Loucy (cell line): ENCODE results near the gene GPR171.

Source experiments
- H2AFZ ChIP-seq: fragments of 200-600 bp; sonication (generic); 2 replicates; pipeline ENCODE4 v1.6.0; 2016; ENCODE audit warnings: antibody characterized with exemption, mild to moderate bottlenecking, low read length, moderate library complexity
- H3F3A ChIP-seq: fragments of 200-600 bp; 2 replicates; pipeline ENCODE4 v1.6.0; 2016; ENCODE audit warnings: antibody characterized with exemption, low read depth, mild to moderate bottlenecking
- H3K27me3 ChIP-seq: fragments of 200-600 bp; sonication (generic); 2 replicates; pipeline ENCODE4 v1.6.1; 2014; ENCODE audit warnings: low read length, mild to moderate bottlenecking; ENCODE audit not compliant: insufficient read depth, poor library complexity, severe bottlenecking
- H3K36me3 ChIP-seq: fragments of 200-600 bp; sonication (generic); 2 replicates; pipeline ENCODE4 v1.6.1; 2016; ENCODE audit warnings: low read length; ENCODE audit not compliant: insufficient read depth
- H3K4me1 ChIP-seq: fragments of 200-600 bp; sonication (generic); 2 replicates; pipeline ENCODE4 v1.5.1; 2014; ENCODE audit warnings: low read length, mild to moderate bottlenecking; ENCODE audit not compliant: insufficient read depth, poor library complexity, severe bottlenecking
- H3K4me2 ChIP-seq: fragments of 200-600 bp; sonication (generic); 2 replicates; pipeline ENCODE4 v1.6.0; 2014; ENCODE audit warnings: antibody characterized with exemption, low read length, low read depth, mild to moderate bottlenecking; ENCODE audit not compliant: poor library complexity, severe bottlenecking
- H3K4me3 ChIP-seq: fragments of 200-600 bp; sonication (generic); 2 replicates; pipeline ENCODE4 v1.5.1; 2014; ENCODE audit warnings: low read length, mild to moderate bottlenecking, mixed read lengths; ENCODE audit not compliant: poor library complexity, severe bottlenecking
- H3K79me2 ChIP-seq: fragments of 200-600 bp; sonication (generic); 2 replicates; pipeline ENCODE4 v1.6.1; 2014; ENCODE audit warnings: low read length; ENCODE audit not compliant: insufficient read depth
- H3K9ac ChIP-seq: fragments of 200-600 bp; sonication (generic); 2 replicates; pipeline ENCODE4 v1.6.0; 2014; ENCODE audit warnings: mild to moderate bottlenecking, low read depth, low read length, moderate library complexity; ENCODE audit not compliant: poor library complexity, severe bottlenecking
- H3K9me2 ChIP-seq: fragments of 200-600 bp; sonication (generic); replicated peaks from 2 replicates; pipeline ENCODE4 v1.6.1; 2016; ENCODE audit warnings: low read depth, low read length, mixed read lengths
- H3K9me3 ChIP-seq: fragments of 200-600 bp; sonication (generic); 2 replicates; pipeline ENCODE4 v1.6.1; 2014; ENCODE audit warnings: mild to moderate bottlenecking, antibody characterized with exemption, low read length, low read depth; ENCODE audit not compliant: insufficient read depth
- H4K20me1 ChIP-seq: fragments of 200-600 bp; sonication (generic); 2 replicates; pipeline ENCODE4 v1.6.0; 2014; ENCODE audit warnings: antibody characterized with exemption, low read length, mild to moderate bottlenecking; ENCODE audit not compliant: insufficient read depth, poor library complexity, severe bottlenecking
- EZH2phosphoT487 ChIP-seq: fragments of 200-600 bp; IDR thresholded peaks from 2 replicates; pipeline ENCODE4 v1.6.1; 2018; ENCODE audit warnings: antibody characterized with exemption, mild to moderate bottlenecking, moderate library complexity, borderline replicate concordance
- TF ChIP-seq, protein P1 (sequence below): fragments of 200-600 bp; sonication (generic); conservative IDR thresholded peaks from 2 replicates; pipeline ENCODE4 v1.5.1; 2014; ENCODE audit warnings: mild to moderate bottlenecking, antibody characterized with exemption, low read length

Gene GPR171

GRCh38 chr3:151225040-151225975 is 22.3 kb upstream of the GPR171 start:
- Histone ChIP-seq H3F3A (no peaks in the 10 kb centered on the region), H2AFZ (no peak overlapping the region), H3K27me3 (no peaks in the 10 kb centered on the region), H3K4me3 (no peak overlapping the region), H3K9me2 (no peaks in the 10 kb centered on the region), H3K9me3 (no peaks in the 10 kb centered on the region; the same call in 1 of the 2 replicates), H3K36me3 (peaks cover 45% of the 10 kb centered on the region; the same call in 1 of the 2 replicates), H3K4me1 (peaks cover 12% of the 10 kb centered on the region), H3K9ac (no peak overlapping the region), H3K79me2 (no peaks in the 10 kb centered on the region), H3K4me2 (no peak overlapping the region), H4K20me1 (no peaks in the 10 kb centered on the region)
- TF ChIP-seq, protein P1, sequence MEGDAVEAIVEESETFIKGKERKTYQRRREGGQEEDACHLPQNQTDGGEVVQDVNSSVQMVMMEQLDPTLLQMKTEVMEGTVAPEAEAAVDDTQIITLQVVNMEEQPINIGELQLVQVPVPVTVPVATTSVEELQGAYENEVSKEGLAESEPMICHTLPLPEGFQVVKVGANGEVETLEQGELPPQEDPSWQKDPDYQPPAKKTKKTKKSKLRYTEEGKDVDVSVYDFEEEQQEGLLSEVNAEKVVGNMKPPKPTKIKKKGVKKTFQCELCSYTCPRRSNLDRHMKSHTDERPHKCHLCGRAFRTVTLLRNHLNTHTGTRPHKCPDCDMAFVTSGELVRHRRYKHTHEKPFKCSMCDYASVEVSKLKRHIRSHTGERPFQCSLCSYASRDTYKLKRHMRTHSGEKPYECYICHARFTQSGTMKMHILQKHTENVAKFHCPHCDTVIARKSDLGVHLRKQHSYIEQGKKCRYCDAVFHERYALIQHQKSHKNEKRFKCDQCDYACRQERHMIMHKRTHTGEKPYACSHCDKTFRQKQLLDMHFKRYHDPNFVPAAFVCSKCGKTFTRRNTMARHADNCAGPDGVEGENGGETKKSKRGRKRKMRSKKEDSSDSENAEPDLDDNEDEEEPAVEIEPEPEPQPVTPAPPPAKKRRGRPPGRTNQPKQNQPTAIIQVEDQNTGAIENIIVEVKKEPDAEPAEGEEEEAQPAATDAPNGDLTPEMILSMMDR, result no peak
- TF ChIP-seq EZH2phosphoT487, result no peak

GRCh38 chr3:151224268-151224866 is 21.4 kb upstream of the GPR171 start:
- no peaks in the 10 kb centered on the region for H3K79me2 ChIP-seq
- H3F3A ChIP-seq, result no peaks in the 10 kb centered on the region
- no peaks in the 10 kb centered on the region for H3K9me2 ChIP-seq
- no peak overlapping the region for H3K4me3 ChIP-seq
- H2AFZ ChIP-seq, result no peak overlapping the region
- no peaks in the 10 kb centered on the region; the same call in 1 of the 2 replicates for H3K9me3 ChIP-seq
- H3K4me2 ChIP-seq, result no peak overlapping the region
- H3K36me3 ChIP-seq, result peaks cover 49% of the 10 kb centered on the region; the same call in 1 of the 2 replicates
- TF ChIP-seq EZH2phosphoT487, result no peak
- TF ChIP-seq, protein P1, result no peak
- H3K4me1 ChIP-seq, result peaks cover 12% of the 10 kb centered on the region
- H3K9ac ChIP-seq, result no peak overlapping the region
- H3K27me3 ChIP-seq, result no peaks in the 10 kb centered on the region
- H4K20me1 ChIP-seq, result no peaks in the 10 kb centered on the region

DNA sequence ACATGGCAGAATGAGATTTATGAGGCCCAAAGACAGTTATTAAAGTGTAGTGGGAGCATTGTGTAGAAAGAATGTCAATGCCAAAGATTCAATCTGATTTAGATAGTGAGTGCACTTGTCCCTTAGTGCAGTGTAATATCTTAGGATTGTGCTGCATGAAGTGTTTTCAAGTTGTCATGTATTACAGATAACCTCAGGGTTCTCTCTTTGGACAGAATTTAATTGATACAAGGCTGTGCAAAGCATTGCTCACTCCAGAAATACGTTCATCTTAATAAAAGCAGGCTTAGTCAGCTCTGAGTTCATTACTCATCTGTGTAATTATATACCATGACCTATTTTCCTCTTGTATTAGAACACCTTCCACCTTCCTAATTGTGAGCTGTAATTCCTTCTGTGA is 16.0 kb upstream of the GPR171 start:
- H3K79me2 ChIP-seq, result no peaks in the 10 kb centered on the region
- TF ChIP-seq EZH2phosphoT487, result no peak
- TF ChIP-seq, protein P1, result no peak
- no peak overlapping the region for H3K9ac ChIP-seq
- no peaks in the 10 kb centered on the region for H4K20me1 ChIP-seq
- no peaks in the 10 kb centered on the region for H3K4me1 ChIP-seq
- H3F3A ChIP-seq, result no peaks in the 10 kb centered on the region
- no peak overlapping the region for H2AFZ ChIP-seq
- no peaks in the 10 kb centered on the region for H3K9me2 ChIP-seq
- H3K9me3 ChIP-seq, result no peaks in the 10 kb centered on the region; the same call in 1 of the 2 replicates
- no peak overlapping the region for H3K4me2 ChIP-seq
- peaks cover 34% of the 10 kb centered on the region; the same call in 1 of the 2 replicates for H3K36me3 ChIP-seq
- no peak overlapping the region for H3K4me3 ChIP-seq
- H3K27me3 ChIP-seq, result no peaks in the 10 kb centered on the region
